HepG2 (cell line): ENCODE measurements around the gene RHEBL1. TPM values are rescaled to one million over a fixed set of nuclear protein-coding genes. Genes with fewer than 3 reads are reported as not detected.

ENCODE experiments used
- CEBPG ChIP-seq: IDR thresholded peaks from 2 replicates; pipeline ENCODE4 v1.6.1; 2016
- ESRRA ChIP-seq: sonication (generic); formaldehyde crosslinking; IDR thresholded peaks from 2 replicates; pipeline ENCODE4 v1.5.1; 2020; ENCODE audit warnings: mild to moderate bottlenecking, low read depth, missing genetic modification reagents
- GRHL1 ChIP-seq: sonication (generic); formaldehyde crosslinking; conservative IDR thresholded peaks from 2 replicates; pipeline ENCODE4 v1.8.0; 2022; ENCODE audit warnings: missing genetic modification reagents
- HOXA9 ChIP-seq: sonication (generic); formaldehyde crosslinking; IDR thresholded peaks from 2 replicates; pipeline ENCODE4 v1.8.1; 2022; ENCODE audit warnings: missing genetic modification reagents, mild to moderate bottlenecking, moderate library complexity, borderline replicate concordance
- MYPOP ChIP-seq: sonication (generic); formaldehyde crosslinking; IDR thresholded peaks from 2 replicates; pipeline ENCODE4 v1.8.1; 2023; ENCODE audit warnings: mild to moderate bottlenecking, moderate library complexity, missing genetic modification reagents
- RARG ChIP-seq: sonication (generic); formaldehyde crosslinking; IDR thresholded peaks from 2 replicates; pipeline ENCODE4 v1.4.0; 2020; ENCODE audit warnings: low read depth, mild to moderate bottlenecking, missing genetic modification reagents
- RELA ChIP-seq: sonication (generic); formaldehyde crosslinking; IDR thresholded peaks from 2 replicates; pipeline ENCODE4 v1.4.0; 2020; ENCODE audit warnings: missing genetic modification reagents
- TERF1 ChIP-seq: sonication (generic); formaldehyde crosslinking; IDR thresholded peaks from 2 replicates; pipeline ENCODE4 v1.8.0; 2022; ENCODE audit warnings: mild to moderate bottlenecking, missing genetic modification reagents, moderate library complexity
- TSC22D2 ChIP-seq: sonication (generic); formaldehyde crosslinking; IDR thresholded peaks from 2 replicates; pipeline ENCODE4 v1.5.1; 2020; ENCODE audit warnings: missing genetic modification reagents, mild to moderate bottlenecking, borderline replicate concordance
- ZNF430 ChIP-seq: sonication (generic); formaldehyde crosslinking; IDR thresholded peaks from 2 replicates; pipeline ENCODE4 v1.9.0; 2021; ENCODE audit warnings: mild to moderate bottlenecking, missing genetic modification reagents
- ZNF691 ChIP-seq: sonication (generic); formaldehyde crosslinking; IDR thresholded peaks from 2 replicates; pipeline ENCODE4 v1.4.0; 2020; ENCODE audit warnings: missing genetic modification reagents, low read depth, mild to moderate bottlenecking, borderline replicate concordance
- ZNF879 ChIP-seq: sonication (generic); formaldehyde crosslinking; IDR thresholded peaks from 2 replicates; pipeline ENCODE4 v1.8.1; 2023; ENCODE audit warnings: missing genetic modification reagents
- polyA plus RNA-seq, 8 experiments: library from polyadenylated mRNA; depleted of rRNA in 3 of 8; stranded (reverse) in 7 of 8; unstranded in 1 of 8; fragments of >200 nt; fragmentation: Illumina TruSeq in 4 of 8; extraction: Trizol in 4 of 8; gene quantifications; 2 replicates each; pipeline versions ENCODE4 v1.2.1 to v1.2.3, GENCODE V29; 2011 to 2016; ENCODE audit warnings: low read depth in 4 of 8, missing spikeins in 1 of 8, mixed read lengths in 1 of 8; ENCODE audit not compliant: insufficient read depth in 1 of 8
- total RNA-seq, 5 experiments: library from RNA; depleted of rRNA; stranded (reverse); fragments of >200 nt; fragmentation: Illumina TruSeq; extraction: Trizol; gene quantifications; 2 replicates each; pipeline ENCODE4 v1.2.3, GENCODE V29; 2016; ENCODE audit warnings: low read depth in 1 of 5
- TF ChIP-seq, protein P1 (sequence below): sonication (generic); formaldehyde crosslinking; IDR thresholded peaks from 2 replicates; pipeline ENCODE4 v1.8.1; 2023; ENCODE audit warnings: mild to moderate bottlenecking, inconsistent platforms, moderate library complexity, missing genetic modification reagents, borderline replicate concordance
- TF ChIP-seq, protein P2 (sequence below): sonication (generic); formaldehyde crosslinking; IDR thresholded peaks from 2 replicates; pipeline ENCODE4 v1.8.1; 2023; ENCODE audit warnings: mild to moderate bottlenecking, missing genetic modification reagents, borderline replicate concordance
- TF ChIP-seq, protein P3 (sequence below): sonication (generic); formaldehyde crosslinking; IDR thresholded peaks from 2 replicates; pipeline ENCODE4 v1.4.0; 2020; ENCODE audit warnings: mild to moderate bottlenecking, missing genetic modification reagents
- TF ChIP-seq, protein P4 (sequence below), 2 experiments: IDR thresholded peaks; 2 replicates each; pipeline ENCODE4 v1.6.1; 2011 to 2012; ENCODE audit warnings: low read length in 2 of 2, borderline replicate concordance in 1 of 2, low read depth in 1 of 2, mild to moderate bottlenecking in 1 of 2, moderate library complexity in 1 of 2

The RHEBL1 gene
- total and polyA plus RNA-seq, 2 of the 13 experiments (the other 11 are each of a cell fraction or from before 2014, with no cell fraction given) = 1.4 to 2.5 TPM

DNA sequence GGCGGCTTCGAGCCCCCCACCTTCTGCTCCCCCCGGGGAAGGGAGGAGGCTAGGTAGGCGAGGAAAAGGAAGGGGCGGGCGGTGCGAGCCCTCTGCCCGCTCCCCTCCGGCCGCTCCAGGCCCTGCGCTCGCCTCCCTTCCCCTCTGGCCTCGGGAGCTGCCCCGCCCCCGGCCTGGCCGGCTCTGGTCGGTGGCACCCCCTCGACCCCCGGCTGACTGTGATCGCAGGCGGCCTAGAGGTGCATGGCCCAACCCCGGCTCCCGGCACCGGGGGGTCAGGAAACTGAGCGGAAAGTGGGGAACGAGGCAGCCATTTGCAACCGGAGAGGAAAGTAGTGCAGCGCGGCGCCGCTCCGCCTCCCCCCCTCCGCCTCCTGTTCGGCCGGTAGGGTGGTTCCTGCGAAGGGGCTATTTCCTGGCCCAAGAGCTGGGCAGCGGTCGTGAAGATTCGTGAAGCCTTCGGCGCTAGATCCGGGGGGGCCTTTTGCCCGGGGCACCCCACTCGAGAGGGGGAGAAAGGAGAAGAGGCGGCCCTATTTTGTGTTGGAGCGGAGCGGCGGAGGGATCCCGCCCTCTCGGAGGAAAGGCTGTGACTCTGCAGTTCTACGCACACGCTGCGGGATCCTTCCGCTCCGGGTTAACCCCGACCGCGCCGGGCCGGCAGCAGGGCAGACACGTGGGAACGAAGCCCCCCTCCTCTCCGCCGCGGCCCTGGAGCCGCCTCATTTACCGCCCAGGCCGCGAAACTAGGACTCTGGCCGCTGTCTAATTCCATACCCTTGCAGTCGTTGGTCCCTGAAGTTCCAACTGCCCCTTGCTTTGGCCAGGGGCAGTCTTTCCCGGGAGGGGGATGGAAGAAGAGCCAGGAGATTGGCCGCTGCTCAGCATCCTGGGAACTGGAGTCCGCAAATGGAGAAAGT, 9.3 kb downstream of the RHEBL1 start, which contains the start of gene KMT2D (continued):
- TF ChIP-seq GRHL1 (CRISPR knock-in tag) (no peak), TERF1 (no peak), ZNF879 (CRISPR knock-in tag) (no peak), ZNF691 (0 out of 2 replicates have a peak, but pooled peaks have one; percentile 86), RARG (CRISPR knock-in tag) (no peak), ESRRA (CRISPR knock-in tag) (peak; percentile 68; the same call in 1 of the 2 replicates), ZNF430 (CRISPR knock-in tag) (peak; percentile 71), RELA (CRISPR knock-in tag) (no peak), HOXA9 (CRISPR knock-in tag) (peak; percentile 75), CEBPG (CRISPR knock-in tag) (peak; percentile 35; the same call in 1 of the 2 replicates), MYPOP (peak; percentile 83; the same call in 1 of the 2 replicates), TSC22D2 (CRISPR knock-in tag) (no peak)
- TF ChIP-seq, protein P1, sequence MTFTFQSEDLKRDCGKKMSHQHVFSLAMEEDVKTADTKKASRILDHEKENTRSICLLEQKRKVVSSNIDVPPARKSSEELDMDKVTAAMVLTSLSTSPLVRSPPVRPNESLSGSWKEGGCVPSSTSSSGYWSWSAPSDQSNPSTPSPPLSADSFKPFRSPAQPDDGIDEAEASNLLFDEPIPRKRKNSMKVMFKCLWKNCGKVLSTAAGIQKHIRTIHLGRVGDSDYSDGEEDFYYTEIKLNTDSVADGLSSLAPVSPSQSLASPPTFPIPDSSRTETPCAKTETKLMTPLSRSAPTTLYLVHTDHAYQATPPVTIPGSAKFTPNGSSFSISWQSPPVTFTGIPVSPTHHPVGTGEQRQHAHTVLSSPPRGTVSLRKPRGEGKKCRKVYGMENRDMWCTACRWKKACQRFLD (CRISPR knock-in tag) = peak; percentile 67; the same call in 1 of the 2 replicates
- TF ChIP-seq, protein P2, sequence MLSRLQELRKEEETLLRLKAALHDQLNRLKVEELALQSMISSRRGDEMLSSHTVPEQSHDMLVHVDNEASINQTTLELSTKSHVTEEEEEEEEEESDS (CRISPR knock-in tag) = no peak
- TF ChIP-seq, protein P3, sequence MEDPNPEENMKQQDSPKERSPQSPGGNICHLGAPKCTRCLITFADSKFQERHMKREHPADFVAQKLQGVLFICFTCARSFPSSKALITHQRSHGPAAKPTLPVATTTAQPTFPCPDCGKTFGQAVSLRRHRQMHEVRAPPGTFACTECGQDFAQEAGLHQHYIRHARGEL = no peak
- TF ChIP-seq, protein P4, sequence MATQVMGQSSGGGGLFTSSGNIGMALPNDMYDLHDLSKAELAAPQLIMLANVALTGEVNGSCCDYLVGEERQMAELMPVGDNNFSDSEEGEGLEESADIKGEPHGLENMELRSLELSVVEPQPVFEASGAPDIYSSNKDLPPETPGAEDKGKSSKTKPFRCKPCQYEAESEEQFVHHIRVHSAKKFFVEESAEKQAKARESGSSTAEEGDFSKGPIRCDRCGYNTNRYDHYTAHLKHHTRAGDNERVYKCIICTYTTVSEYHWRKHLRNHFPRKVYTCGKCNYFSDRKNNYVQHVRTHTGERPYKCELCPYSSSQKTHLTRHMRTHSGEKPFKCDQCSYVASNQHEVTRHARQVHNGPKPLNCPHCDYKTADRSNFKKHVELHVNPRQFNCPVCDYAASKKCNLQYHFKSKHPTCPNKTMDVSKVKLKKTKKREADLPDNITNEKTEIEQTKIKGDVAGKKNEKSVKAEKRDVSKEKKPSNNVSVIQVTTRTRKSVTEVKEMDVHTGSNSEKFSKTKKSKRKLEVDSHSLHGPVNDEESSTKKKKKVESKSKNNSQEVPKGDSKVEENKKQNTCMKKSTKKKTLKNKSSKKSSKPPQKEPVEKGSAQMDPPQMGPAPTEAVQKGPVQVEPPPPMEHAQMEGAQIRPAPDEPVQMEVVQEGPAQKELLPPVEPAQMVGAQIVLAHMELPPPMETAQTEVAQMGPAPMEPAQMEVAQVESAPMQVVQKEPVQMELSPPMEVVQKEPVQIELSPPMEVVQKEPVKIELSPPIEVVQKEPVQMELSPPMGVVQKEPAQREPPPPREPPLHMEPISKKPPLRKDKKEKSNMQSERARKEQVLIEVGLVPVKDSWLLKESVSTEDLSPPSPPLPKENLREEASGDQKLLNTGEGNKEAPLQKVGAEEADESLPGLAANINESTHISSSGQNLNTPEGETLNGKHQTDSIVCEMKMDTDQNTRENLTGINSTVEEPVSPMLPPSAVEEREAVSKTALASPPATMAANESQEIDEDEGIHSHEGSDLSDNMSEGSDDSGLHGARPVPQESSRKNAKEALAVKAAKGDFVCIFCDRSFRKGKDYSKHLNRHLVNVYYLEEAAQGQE (IDR thresholded peaks at IDR 0.05; ENCODE audit: borderline replicate concordance in 1 of 2, low read depth in 1 of 2, low read length in 2 of 2) = peak in 1 of 2 experiments; percentile 37; a peak in 1 of 4 replicates
